Stimulated activated CD8-positive, alpha-beta memory T cell treated with anti-CD3 and anti-CD28 coated beads, Interleukin-12 subunit alpha, Interleukin-12 subunit beta, amount 100 ng/mL, for 24 hours (primary cell): ENCODE results near the gene PRICKLE4.
"Not testable (repeated sequence)": the region's sequence is repeated elsewhere in the genome, so short reads cannot be mapped to it uniquely, and the experiment has no call there.

Experiments
- DNase-seq: peaks from one replicate; pipeline ENCODE4 v3.0.0-alpha.2; 2020; ENCODE audit errors: extremely low read depth

Gene PRICKLE4

GRCh38 chr6:41744236-41744787, 36.3 kb upstream of the PRICKLE4 start:
- DNase-seq = no peak

- DNase-seq = no peak
Observed at GRCh38 chr6:41746107-41746506, 34.5 kb upstream of the PRICKLE4 start.

GRCh38 chr6:41747256-41748101, 33.1 kb upstream of the PRICKLE4 start, which contains the start of gene PGC:
Gene PGC, minus strand, starts transcription at chr6:41747397. Its CDS starts 63 bp downstream, at chr6:41747334.
- no peak for DNase-seq

- no peak for DNase-seq
Observed at GRCh38 chr6:41748102-41748477, 32.5 kb upstream of the PRICKLE4 start.

GRCh38 chr6:41748542-41748941, 32.0 kb upstream of the PRICKLE4 start:
- no peak for DNase-seq

GRCh38 chr6:41750374-41750773, 30.2 kb upstream of the PRICKLE4 start:
- DNase-seq = no peak

GRCh38 chr6:41755895-41756294, 24.7 kb upstream of the PRICKLE4 start:
- no peak for DNase-seq

GRCh38 chr6:41756354-41756753, 24.2 kb upstream of the PRICKLE4 start:
- no peak for DNase-seq

- DNase-seq = no peak
Observed at GRCh38 chr6:41757271-41757670, 23.3 kb upstream of the PRICKLE4 start.

- no peak for DNase-seq
Observed at GRCh38 chr6:41757931-41758640, 22.5 kb upstream of the PRICKLE4 start.

GRCh38 chr6:41758641-41759035, 21.9 kb upstream of the PRICKLE4 start:
- no peak for DNase-seq

- no peak for DNase-seq
Observed at GRCh38 chr6:41759106-41759904, 21.3 kb upstream of the PRICKLE4 start.

GRCh38 chr6:41759905-41760579, 20.5 kb upstream of the PRICKLE4 start:
- DNase-seq = no peak

- no peak for DNase-seq
Observed at GRCh38 chr6:41763470-41763869, 17.1 kb upstream of the PRICKLE4 start.

- not testable (repeated sequence) for DNase-seq
Observed at GRCh38 chr6:41766043-41766664, 14.4 kb upstream of the PRICKLE4 start.

- no peak for DNase-seq
Observed at GRCh38 chr6:41767112-41767833, 13.3 kb upstream of the PRICKLE4 start.

GRCh38 chr6:41768545-41769308, 11.9 kb upstream of the PRICKLE4 start:
- DNase-seq = no peak

GRCh38 chr6:41769376-41769775, 11.2 kb upstream of the PRICKLE4 start:
- no peak for DNase-seq

GRCh38 chr6:41770381-41771057, 10.1 kb upstream of the PRICKLE4 start:
- no peak for DNase-seq
